GM12878 (cell line): ENCODE results near the gene DCTN1. TPM values are rescaled to one million over a fixed set of nuclear protein-coding genes. Genes with fewer than 3 reads are reported as not detected.

ENCODE experiments used
- ATAC-seq: fragments of 200-7000 bp; cut with Tn5 transposase; 3 replicates; pipeline ENCODE4 v1.9.1; 2020; ENCODE audit warnings: mild to moderate bottlenecking, moderate library complexity
- BruUV-seq: library from RNA; stranded (reverse); fragments of 400-500 nt; replicated peaks from 2 replicates; lab custom pipeline; 2021; lab: Mats Ljungman, UMichigan
- CTCF ChIA-PET: fragments of 300-600 bp; sonication (Branson Sonifier 250); formaldehyde crosslinking; extraction: SDS; loops from one replicate; lab custom pipeline; 2021; ENCODE audit warnings: inconsistent platforms; lab: Yijun Ruan, JAX
- POLR2A ChIA-PET: fragments of 350-600 bp; formaldehyde crosslinking; extraction: SDS; loops from one replicate; lab custom pipeline; 2021; ENCODE audit warnings: inconsistent platforms; lab: Charles Lee
- RAD21 ChIA-PET: fragments of 300-600 bp; sonication (Branson Sonifier 250); formaldehyde crosslinking; loops from one replicate; lab custom pipeline; 2023; ENCODE audit warnings: antibody characterized with exemption; ENCODE audit not compliant: unreplicated experiment; lab: Charles Lee
- SMC1A ChIA-PET: fragments of 300-600 bp; sonication (Branson Sonifier 250); formaldehyde crosslinking; loops from one replicate; lab custom pipeline; 2023; ENCODE audit not compliant: unreplicated experiment, uncharacterized antibody; lab: Charles Lee
- DNase-seq: peaks from one replicate; pipeline ENCODE4 v3.0.0-alpha.2; 2011; ENCODE audit warnings: low read depth, low spot score
- FAIRE-seq: peaks from 3 replicates; lab custom pipeline; 2011; peaks lifted over from hg19 to GRCh38; lab: Jason Lieb, UNC
- H2AFZ ChIP-seq: 2 replicates; pipeline ENCODE4 v1.6.0; 2011; ENCODE audit warnings: low read depth, low read length, control low read depth; ENCODE audit not compliant: control insufficient read depth
- H3K27ac ChIP-seq: 2 replicates; pipeline ENCODE4 v1.5.1; 2011; ENCODE audit warnings: control low read depth; ENCODE audit not compliant: control insufficient read depth, insufficient read depth
- H3K27me3 ChIP-seq, 2 experiments: replicated peaks in 1 of 2; 2 replicates each; pipeline versions ENCODE4 v1.6.0 to v1.6.1; 2011; ENCODE audit warnings: low read length in 1 of 2; ENCODE audit not compliant: control insufficient read depth in 2 of 2, insufficient read depth in 2 of 2
- H3K36me3 ChIP-seq, 2 experiments: 2 replicates each; pipeline ENCODE4 v1.5.1; 2011; ENCODE audit warnings: low read length in 1 of 2; ENCODE audit not compliant: control insufficient read depth in 2 of 2, insufficient read depth in 2 of 2
- H3K4me1 ChIP-seq: 2 replicates; pipeline ENCODE4 v1.6.1; 2011; ENCODE audit warnings: mild to moderate bottlenecking, low read length, moderate library complexity, mixed read lengths; ENCODE audit not compliant: control insufficient read depth, insufficient read depth
- H3K4me2 ChIP-seq: 2 replicates; pipeline ENCODE4 v1.6.0; 2011; ENCODE audit warnings: control low read depth; ENCODE audit not compliant: control insufficient read depth, insufficient read depth
- H3K4me3 ChIP-seq: fragments of 200-600 bp; sonication (generic); 2 replicates; pipeline ENCODE4 v1.5.1; 2016
- H3K79me2 ChIP-seq: 2 replicates; pipeline ENCODE4 v1.6.0; 2011; ENCODE audit warnings: low read length; ENCODE audit not compliant: control insufficient read depth, insufficient read depth
- H3K9ac ChIP-seq: 2 replicates; pipeline ENCODE4 v1.8.0; 2011; ENCODE audit warnings: low read length, control low read depth, mixed read lengths; ENCODE audit not compliant: control insufficient read depth, insufficient read depth
- H3K9me3 ChIP-seq: replicated peaks from 3 replicates; pipeline ENCODE4 v1.5.1; 2011; ENCODE audit warnings: mild to moderate bottlenecking, low read length; ENCODE audit not compliant: control insufficient read depth, insufficient read depth
- H4K20me1 ChIP-seq: 2 replicates; pipeline ENCODE4 v1.6.0; 2011; ENCODE audit not compliant: control insufficient read depth, insufficient read depth
- BACH1 ChIP-seq: fragments of 450-650 bp; IDR thresholded peaks from 2 replicates; pipeline ENCODE4 v1.6.1; 2017; ENCODE audit warnings: mild to moderate bottlenecking, borderline replicate concordance
- CREB1 ChIP-seq: IDR thresholded peaks from 2 replicates; pipeline ENCODE4 v1.6.1; 2012; ENCODE audit warnings: low read depth, mild to moderate bottlenecking, inconsistent platforms
- HSF1 ChIP-seq: fragments of 150-350 bp; IDR thresholded peaks from 2 replicates; pipeline ENCODE4 v1.6.1; 2014; ENCODE audit warnings: mild to moderate bottlenecking, low read depth, low read length
- IRF4 ChIP-seq: IDR thresholded peaks from 2 replicates; pipeline ENCODE4 v1.6.1; 2011; ENCODE audit warnings: low read depth, low read length
- JUND ChIP-seq: IDR thresholded peaks from 2 replicates; pipeline ENCODE4 v1.6.1; 2012; ENCODE audit warnings: low read depth, mild to moderate bottlenecking, low read length, improper control_type of control experiment, moderate library complexity
- KAT2A ChIP-seq: conservative IDR thresholded peaks from 2 replicates; pipeline ENCODE4 v1.6.1; 2011; ENCODE audit warnings: low read depth, low read length; ENCODE audit not compliant: control insufficient read depth
- MEF2A ChIP-seq: IDR thresholded peaks from 2 replicates; pipeline ENCODE4 v1.6.1; 2011; ENCODE audit warnings: low read depth, mild to moderate bottlenecking, low read length, moderate library complexity; ENCODE audit not compliant: insufficient read depth
- MXI1 ChIP-seq: fragments of 150-350 bp; IDR thresholded peaks from 2 replicates; pipeline ENCODE4 v1.6.1; 2011; ENCODE audit warnings: low read depth, mild to moderate bottlenecking, inconsistent platforms, low read length, improper control_type of control experiment
- RAD21 ChIP-seq: IDR thresholded peaks from 2 replicates; pipeline ENCODE4 v1.6.1; 2011; ENCODE audit warnings: mild to moderate bottlenecking, low read depth, low read length, moderate library complexity; ENCODE audit not compliant: insufficient read depth
- RB1 ChIP-seq: fragments of 450-650 bp; formaldehyde crosslinking; IDR thresholded peaks from 2 replicates; pipeline ENCODE4 v1.6.1; 2017; ENCODE audit warnings: mild to moderate bottlenecking, borderline replicate concordance
- RELB ChIP-seq: fragments of 450-650 bp; IDR thresholded peaks from 2 replicates; pipeline ENCODE4 v1.6.1; 2017; ENCODE audit warnings: low read depth, mild to moderate bottlenecking, moderate library complexity
- SREBF2 ChIP-seq: IDR thresholded peaks from 2 replicates; pipeline ENCODE4 v1.6.1; 2012; ENCODE audit warnings: mild to moderate bottlenecking, low read length
- STAT1 ChIP-seq: fragments of 450-650 bp; conservative IDR thresholded peaks from 2 replicates; pipeline ENCODE4 v1.6.1; 2014; ENCODE audit warnings: antibody characterized with exemption, mild to moderate bottlenecking
- STAT3 ChIP-seq: IDR thresholded peaks from 2 replicates; pipeline ENCODE4 v1.6.1; 2011; ENCODE audit warnings: low read depth, low read length, improper control_type of control experiment
- WRNIP1 ChIP-seq: IDR thresholded peaks from 2 replicates; pipeline ENCODE4 v1.6.1; 2011; ENCODE audit warnings: low read depth, low read length, improper control_type of control experiment, borderline replicate concordance
- ZNF217 ChIP-seq: fragments of 450-650 bp; IDR thresholded peaks from 2 replicates; pipeline ENCODE4 v1.6.1; 2017; ENCODE audit warnings: antibody characterized with exemption, mild to moderate bottlenecking
- in situ Hi-C: fragments of 300-500 bp; cut with MboI; formaldehyde crosslinking; loops from 9 replicates; pipeline ENCODE4 v1.14.3; 2018; ENCODE audit warnings: mixed read lengths
- intact Hi-C: fragments of 100-400 bp; cut with micrococcal nuclease; formaldehyde crosslinking; loops from one replicate; pipeline ENCODE4 v1.14.2; 2022; ENCODE audit not compliant: unreplicated experiment
- polyA plus RNA-seq, 11 experiments: library from polyadenylated mRNA; depleted of rRNA in 4 of 11; unstranded in 6 of 11; stranded (reverse) in 5 of 11; fragments of >200 nt; fragmentation: Nextera tagmentation in 4 of 11; fragmentation: Illumina TruSeq in 1 of 11; extraction: Ambion mirVana in 4 of 11; extraction: Trizol in 1 of 11; gene quantifications; 1 replicate in 1 of 11; 2 replicates in 10 of 11; pipeline versions ENCODE4 v1.2.1 to v1.2.3, GENCODE V29; 2011 to 2016; ENCODE audit warnings: inconsistent platforms in 2 of 11, missing spikeins in 2 of 11, low read depth in 1 of 11
- total RNA-seq, 4 experiments: library from RNA; depleted of rRNA in 3 of 4; stranded (reverse); fragments of >200 nt in 3 of 4; fragmentation: Illumina TruSeq in 1 of 4; extraction: Trizol in 1 of 4; gene quantifications; 2 replicates each; pipeline versions ENCODE4 v1.2.1 to v1.2.3, GENCODE V29; 2013 to 2021
- TF ChIP-seq, protein P1 (sequence below): IDR thresholded peaks from 2 replicates; pipeline ENCODE4 v1.6.1; 2011; ENCODE audit warnings: low read depth, mild to moderate bottlenecking, low read length, moderate library complexity, borderline replicate concordance; ENCODE audit errors: extremely low read depth
- TF ChIP-seq, protein P2 (sequence below): IDR thresholded peaks from 2 replicates; pipeline ENCODE4 v1.6.1; 2011; ENCODE audit warnings: borderline replicate concordance, low read depth, mild to moderate bottlenecking, moderate library complexity, low read length; ENCODE audit not compliant: insufficient read depth, poor library complexity, severe bottlenecking

The DCTN1 gene
- total and polyA plus RNA-seq, 10 of the 15 experiments (the other 5 are each of a cell fraction or from before 2014, with no cell fraction given), result 44.1 to 116 (median 64.8) TPM

GRCh38 chr2:74312913-74313312 lies 67.2 kb downstream of the DCTN1 start:
- no peaks in the 10 kb centered on the region for H3K27me3 ChIP-seq
- FAIRE-seq, result no peak
- no peaks in the 10 kb centered on the region for H4K20me1 ChIP-seq
- ChIA-PET SMC1A (interaction anchor here (0.6 to 1.2 kb wide), 3 partner anchors 9 to 15 kb away, joined by 3 read pairs; no protein-coding TSS in a partner anchor), CTCF (interaction anchor here (0.7 to 4.2 kb wide), 3 partner anchors 10 to 63 kb away, joined by 3 to 33 read pairs (median 3); no protein-coding TSS in a partner anchor), RAD21 (no interaction called here), POLR2A (interaction anchor here (0.7 to 1.2 kb wide), 2 partner anchors 20 to 28 kb away, joined by 3 to 4 read pairs; no protein-coding TSS in a partner anchor)
- no peak overlapping the region for H3K4me3 ChIP-seq
- no peak overlapping the region for H3K27ac ChIP-seq
- no peaks in the 10 kb centered on the region for H3K79me2 ChIP-seq
- no peak for ATAC-seq
- H2AFZ ChIP-seq, result no peak overlapping the region
- H3K4me1 ChIP-seq, result no peaks in the 10 kb centered on the region
- H3K9ac ChIP-seq, result no peak overlapping the region
- intact Hi-C loops (no loop called here), in situ Hi-C loops (no loop called here)
- BruUV-seq, result no TSS peak
- H3K4me2 ChIP-seq, result no peak overlapping the region
- DNase-seq, result no peak
- TF ChIP-seq HSF1, result no peak
- TF ChIP-seq STAT3, result no peak
- TF ChIP-seq ZNF217, result no peak
- TF ChIP-seq BACH1, result no peak
- no peak for TF ChIP-seq CREB1
- no peak for TF ChIP-seq RELB
- TF ChIP-seq STAT1, result no peak
- TF ChIP-seq IRF4, result no peak
- TF ChIP-seq, protein P1, sequence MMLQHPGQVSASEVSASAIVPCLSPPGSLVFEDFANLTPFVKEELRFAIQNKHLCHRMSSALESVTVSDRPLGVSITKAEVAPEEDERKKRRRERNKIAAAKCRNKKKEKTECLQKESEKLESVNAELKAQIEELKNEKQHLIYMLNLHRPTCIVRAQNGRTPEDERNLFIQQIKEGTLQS, result no peak
- no peak for TF ChIP-seq SREBF2
- TF ChIP-seq, protein P2, sequence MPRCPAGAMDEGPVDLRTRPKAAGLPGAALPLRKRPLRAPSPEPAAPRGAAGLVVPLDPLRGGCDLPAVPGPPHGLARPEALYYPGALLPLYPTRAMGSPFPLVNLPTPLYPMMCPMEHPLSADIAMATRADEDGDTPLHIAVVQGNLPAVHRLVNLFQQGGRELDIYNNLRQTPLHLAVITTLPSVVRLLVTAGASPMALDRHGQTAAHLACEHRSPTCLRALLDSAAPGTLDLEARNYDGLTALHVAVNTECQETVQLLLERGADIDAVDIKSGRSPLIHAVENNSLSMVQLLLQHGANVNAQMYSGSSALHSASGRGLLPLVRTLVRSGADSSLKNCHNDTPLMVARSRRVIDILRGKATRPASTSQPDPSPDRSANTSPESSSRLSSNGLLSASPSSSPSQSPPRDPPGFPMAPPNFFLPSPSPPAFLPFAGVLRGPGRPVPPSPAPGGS, result no peak
- TF ChIP-seq KAT2A, result no peak
- TF ChIP-seq MEF2A, result no peak
- no peak for TF ChIP-seq JUND
- TF ChIP-seq WRNIP1, result no peak
- TF ChIP-seq RAD21, result no peak
- no peak for TF ChIP-seq MXI1
- TF ChIP-seq RB1, result no peak
- H3K9me3 ChIP-seq, result no peaks in the 10 kb centered on the region
- no peaks in the 10 kb centered on the region for H3K36me3 ChIP-seq
